ENCODE data around the gene TSHZ2. TPM values are rescaled to one million over a fixed set of nuclear protein-coding genes. Genes with fewer than 3 reads are reported as not detected.

The TSHZ2 gene
- total RNA-seq, 4 donors from 2014 or later = 28.6 to 40.1 (median 35.5) TPM

DNA sequence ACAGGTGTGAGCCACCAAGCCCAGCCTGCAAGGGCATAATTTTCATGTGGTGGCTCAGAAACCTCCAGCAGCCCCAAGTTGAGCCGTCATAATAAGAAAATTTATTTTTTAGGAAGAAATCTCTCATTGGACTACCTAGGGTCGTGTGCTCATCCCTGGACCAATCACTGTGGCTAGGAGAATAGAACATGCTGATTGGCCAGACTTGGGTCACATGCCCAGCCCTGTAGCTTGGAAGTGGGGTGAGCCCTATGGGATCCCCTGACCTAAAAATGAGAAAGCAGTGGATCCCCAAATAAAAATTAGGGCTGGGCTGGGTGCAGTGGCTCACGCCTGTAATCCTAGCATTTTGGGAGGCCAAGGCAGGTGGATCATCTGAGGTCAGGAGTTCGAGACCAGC is 466.2 kb downstream of the TSHZ2 start:
- TF ChIP-seq, protein P1, sequence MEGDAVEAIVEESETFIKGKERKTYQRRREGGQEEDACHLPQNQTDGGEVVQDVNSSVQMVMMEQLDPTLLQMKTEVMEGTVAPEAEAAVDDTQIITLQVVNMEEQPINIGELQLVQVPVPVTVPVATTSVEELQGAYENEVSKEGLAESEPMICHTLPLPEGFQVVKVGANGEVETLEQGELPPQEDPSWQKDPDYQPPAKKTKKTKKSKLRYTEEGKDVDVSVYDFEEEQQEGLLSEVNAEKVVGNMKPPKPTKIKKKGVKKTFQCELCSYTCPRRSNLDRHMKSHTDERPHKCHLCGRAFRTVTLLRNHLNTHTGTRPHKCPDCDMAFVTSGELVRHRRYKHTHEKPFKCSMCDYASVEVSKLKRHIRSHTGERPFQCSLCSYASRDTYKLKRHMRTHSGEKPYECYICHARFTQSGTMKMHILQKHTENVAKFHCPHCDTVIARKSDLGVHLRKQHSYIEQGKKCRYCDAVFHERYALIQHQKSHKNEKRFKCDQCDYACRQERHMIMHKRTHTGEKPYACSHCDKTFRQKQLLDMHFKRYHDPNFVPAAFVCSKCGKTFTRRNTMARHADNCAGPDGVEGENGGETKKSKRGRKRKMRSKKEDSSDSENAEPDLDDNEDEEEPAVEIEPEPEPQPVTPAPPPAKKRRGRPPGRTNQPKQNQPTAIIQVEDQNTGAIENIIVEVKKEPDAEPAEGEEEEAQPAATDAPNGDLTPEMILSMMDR (IDR thresholded peaks at IDR 0.05; ENCODE audit: low read depth) = no peak

DNA sequence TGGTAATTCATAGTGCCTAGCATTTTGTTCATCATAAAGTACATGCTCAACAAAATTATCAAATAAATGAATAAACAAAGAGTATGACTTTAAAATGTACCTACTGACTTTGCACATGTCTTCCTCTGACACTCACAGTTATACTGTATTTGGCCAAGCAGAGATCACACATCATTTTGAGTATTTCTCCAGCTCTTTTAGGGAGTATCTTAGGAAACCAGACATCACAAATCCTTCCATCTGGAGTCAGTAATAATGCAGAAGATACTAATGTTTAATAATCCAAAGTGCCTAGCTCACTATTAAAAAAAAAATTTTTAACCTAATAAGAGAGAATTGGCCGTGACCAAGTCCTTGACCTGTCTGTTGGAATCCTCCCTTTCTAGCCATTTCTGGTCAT is 466.9 kb downstream of the TSHZ2 start:
- TF ChIP-seq, protein P1 (IDR thresholded peaks at IDR 0.05; ENCODE audit: low read depth) = no peak

- TF ChIP-seq, protein P1 (IDR thresholded peaks at IDR 0.05; ENCODE audit: low read depth) = no peak
Measured at GRCh38 chr20:53439616-53440015, 467.5 kb downstream of the TSHZ2 start.

- TF ChIP-seq, protein P1 (IDR thresholded peaks at IDR 0.05; ENCODE audit: low read depth) = no peak
Measured at GRCh38 chr20:53444401-53445149, 472.4 kb downstream of the TSHZ2 start.

- TF ChIP-seq, protein P1 (IDR thresholded peaks at IDR 0.05; ENCODE audit: low read depth) = no peak
Measured at GRCh38 chr20:53445321-53445731, 473.2 kb downstream of the TSHZ2 start.

DNA sequence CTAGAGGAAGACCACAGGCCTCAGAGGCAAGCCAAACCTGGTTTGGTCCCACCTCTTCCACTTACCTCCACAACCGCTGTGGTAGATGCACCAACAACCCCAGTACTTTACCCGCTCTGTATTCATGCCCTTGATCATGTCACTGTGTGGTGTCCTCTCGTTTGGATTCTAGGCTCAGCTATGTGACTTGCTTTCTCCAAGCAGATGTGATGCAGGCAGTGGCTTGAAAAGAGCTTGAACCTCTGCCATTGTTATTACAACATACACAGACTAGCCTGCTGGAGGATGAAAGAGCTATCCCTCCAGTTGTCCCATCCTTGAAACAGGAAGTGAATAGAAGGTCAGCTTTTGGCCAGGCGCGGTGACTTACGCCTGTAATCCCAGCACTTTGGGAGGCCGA is 473.8 kb downstream of the TSHZ2 start:
- TF ChIP-seq, protein P1 (IDR thresholded peaks at IDR 0.05; ENCODE audit: low read depth) = no peak

DNA sequence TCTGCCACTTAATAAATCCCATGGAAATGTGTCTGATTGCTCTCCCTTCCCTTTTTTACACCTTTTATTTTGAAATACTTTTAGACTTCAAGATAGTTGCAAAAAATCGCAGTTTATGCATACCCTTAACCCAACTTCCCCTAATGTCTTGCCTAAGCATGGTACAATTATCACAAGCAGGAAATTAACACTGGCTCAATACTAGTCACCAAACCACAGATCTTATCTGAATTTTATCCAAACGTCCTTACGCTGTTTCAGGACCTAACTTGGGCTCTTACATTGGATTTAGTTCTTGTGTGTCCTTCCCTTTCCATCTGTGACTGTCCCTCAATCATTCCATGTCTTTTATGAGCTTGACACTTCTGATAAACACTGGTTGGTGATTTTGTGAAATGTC is 475.2 kb downstream of the TSHZ2 start:
- TF ChIP-seq, protein P1 (IDR thresholded peaks at IDR 0.05; ENCODE audit: low read depth) = no peak
